Ovary (tissue), 9 donors: ENCODE measurements around the gene DCTN3. TPM values are rescaled to one million over a fixed set of nuclear protein-coding genes. Genes with fewer than 3 reads are reported as not detected.
A peak's percentile ranks its signal among the peaks of the same experiment; 100 is the strongest.

Experiments used
- DNase-seq, 5 donors: peaks; one replicate each; pipeline ENCODE4 v3.0.0-alpha.2; 2019 to 2020
- H3K27ac ChIP-seq, 2 donors: fragments of 200-600 bp; one replicate each; pipeline versions ENCODE4 v1.5.1 to v1.8.0; 2019 to 2022
- H3K27me3 ChIP-seq: fragments of 200-600 bp; one replicate; pipeline ENCODE4 v1.8.0; 2022
- H3K36me3 ChIP-seq: fragments of 200-600 bp; sonication (generic); one replicate; pipeline ENCODE4 v1.5.1; 2019
- H3K4me1 ChIP-seq: one replicate; pipeline ENCODE4 v1.8.1; 2013; ENCODE audit warnings: mild to moderate bottlenecking, moderate library complexity; ENCODE audit not compliant: insufficient read depth
- H3K4me3 ChIP-seq: fragments of 200-600 bp; sonication (generic); one replicate; pipeline ENCODE4 v1.5.1; 2017
- H3K9me3 ChIP-seq, 2 donors: fragments of 200-600 bp in 1 of 2; sonication (generic) in 1 of 2; one replicate each; pipeline versions ENCODE4 v1.5.1 to v1.8.1; 2013 to 2019; ENCODE audit warnings: mild to moderate bottlenecking in 1 of 2, moderate library complexity in 1 of 2
- CTCF ChIP-seq, 3 donors: fragments of 450-650 bp in 2 of 3; fragments of 200-600 bp in 1 of 3; IDR thresholded peaks; one replicate each; pipeline versions ENCODE4 v1.5.1 to v1.8.0; 2016 to 2022; ENCODE audit warnings: antibody characterized with exemption in 3 of 3, mild to moderate bottlenecking in 1 of 3
- EP300 ChIP-seq: sonication (generic); formaldehyde crosslinking; IDR thresholded peaks from one replicate; pipeline ENCODE4 v1.6.1; 2017; ENCODE audit warnings: antibody characterized with exemption
- POLR2A ChIP-seq: fragments of 450-650 bp; IDR thresholded peaks from one replicate; pipeline ENCODE4 v1.6.1; 2017; ENCODE audit warnings: antibody characterized with exemption, mild to moderate bottlenecking, moderate library complexity
- WGBS, 3 donors: extraction: QIAGEN DNeasy Blood & Tissue Kit in 1 of 3; methylation state at CpG; one replicate each; pipeline versions ENCODE4 v1.1.5 to v1.1.7; 2013 to 2017; 5-methylcytosine and 5-hydroxymethylcytosine counted together
- intact Hi-C, 4 donors: fragments of 100-400 bp; cut with DNase I; formaldehyde crosslinking; loops; one replicate each; pipeline versions ENCODE4 v1.11.0 to v1.15.1; 2022 to 2023
- polyA plus RNA-seq, 2 donors: library from polyadenylated mRNA; stranded (reverse); fragments of 200-250 nt in 1 of 2; fragments of 350-450 nt in 1 of 2; fragmentation: Illumina TruSeq in 1 of 2; extraction: RNeasy Lipid Tissue Mini Kit (QIAGEN cat#74804) in 1 of 2; gene quantifications; one replicate each; pipeline ENCODE4 v1.2.3, GENCODE V29; 2013 to 2014
- small RNA-seq: library from RNA; depleted of rRNA; stranded (forward); fragments of <200 nt; gene quantifications from one replicate; pipeline ENCODE3, GENCODE V24; 2016
- total RNA-seq, 7 donors: library from RNA; depleted of rRNA in 2 of 7; stranded (reverse); fragments of >200 nt in 2 of 7; fragmentation: NEBNext Ultra II Directional in 3 of 7; extraction: Animal tissue kit (Norgen Biotek cat#: 25700) in 3 of 7; gene quantifications; one replicate each; pipeline versions ENCODE4 v1.1.0 to v1.2.4, GENCODE V29; 2016 to 2023
- donor health status: DM: no; HTN: no; CAD: no; lungs with moderate emphysema.
- donor health status: DM: no; HTN: no; CAD: no.
- donor health status: Bipolar disorder and iron deficiency.
- donor health status: DM: yes; HTN: yes; CAD: no.
- donor health status: DM: no; HTN: no; CAD: no.
- donor health status: DM: yes; HTN: yes; CAD: no.

DCTN3 gene
- total and polyA plus RNA-seq, 9 donors: 56.4 to 106 (median 95.3) TPM

- Histone ChIP-seq H3K4me3 (no peak overlapping the region), H3K27ac (no peak overlapping the region), H3K36me3 (no peaks in the 10 kb centered on the region), H3K27me3 (no peaks in the 10 kb centered on the region), H3K4me1 (peaks cover 4% of the 10 kb centered on the region), H3K9me3 (no peaks in the 10 kb centered on the region)
- WGBS, 3 donors: 71 to 81% (median 80%) methylated on average over 8 of the region's 8 CpGs
- no peak for TF ChIP-seq POLR2A
- TF ChIP-seq CTCF (IDR thresholded peaks at IDR 0.05): no peak
- TF ChIP-seq EP300: no peak
- no peak for DNase-seq
- intact Hi-C loops: no loop called here
Observed at GRCh38 chr9:34565856-34566255, 54.4 kb downstream of the DCTN3 start.

GRCh38 chr9:34564617-34565016, 55.7 kb downstream of the DCTN3 start:
- WGBS, 3 donors: 94% methylated on average over 16 of the region's 16 CpGs
- peaks cover 13% of the 10 kb centered on the region for H3K4me1 ChIP-seq
- intact Hi-C loops: no loop called here
- no peak overlapping the region for H3K27ac ChIP-seq
- no peaks in the 10 kb centered on the region for H3K9me3 ChIP-seq
- peak in 1 of 5 donors; percentile 30 for DNase-seq
- H3K27me3 ChIP-seq: no peaks in the 10 kb centered on the region
- TF ChIP-seq CTCF (IDR thresholded peaks at IDR 0.05) (no peak), POLR2A (no peak)
- H3K36me3 ChIP-seq: no peaks in the 10 kb centered on the region
- H3K4me3 ChIP-seq: no peak overlapping the region

Small RNA genes lying within 50 kb of the gene (small RNA-seq; reads per million reads assigned to genes)
- not detected for gene CCL27

Other genes starting within 250 kb of the DCTN3 start
- gene MYORG, start 243.6 kb downstream of the DCTN3 start, total RNA-seq: 1 to 10 TPM in 5 of 7 donors, under 1 TPM in 2; 0.60 to 2.3 (median 1.2) TPM
- gene MYORG, start 243.6 kb downstream of the DCTN3 start, polyA plus RNA-seq: 1 to 10 TPM in 1 of 2 donors, under 1 TPM in 1; 0.77 to 7.8 TPM
- gene FAM219A, start 161.9 kb downstream of the DCTN3 start, total RNA-seq: 10 to 100 TPM in 5 of 7 donors, 1 to 10 TPM in 2; 5.2 to 24.7 (median 16.2) TPM
- 10 to 100 TPM; 12.1 to 12.7 TPM for gene FAM219A, start 161.9 kb downstream of the DCTN3 start, polyA plus RNA-seq
- 10 to 100 TPM in 1 of 7 donors, 1 to 10 TPM in 4, not detected in 2; 1.5 to 26.1 (median 2.0) TPM for gene DNAI1, start 161.7 kb downstream of the DCTN3 start, total RNA-seq
- gene DNAI1, start 161.7 kb downstream of the DCTN3 start, polyA plus RNA-seq: under 1 TPM in 1 of 2 donors, not detected in 1; 0.10 TPM
- gene ENHO, start 97.5 kb downstream of the DCTN3 start, total RNA-seq: under 1 TPM in 6 of 7 donors, not detected in 1; 0.22 to 0.56 (median 0.29) TPM
- gene ENHO, start 97.5 kb downstream of the DCTN3 start, polyA plus RNA-seq: under 1 TPM in 1 of 2 donors, not detected in 1; 0.87 TPM
- gene CNTFR, start 30.8 kb downstream of the DCTN3 start, total RNA-seq: 1 to 10 TPM; 1.3 to 3.7 (median 2.6) TPM
- gene CNTFR, start 30.8 kb downstream of the DCTN3 start, polyA plus RNA-seq: 1 to 10 TPM; 1.2 to 4.7 TPM
- gene RPP25L, start 8.4 kb downstream of the DCTN3 start, total RNA-seq: 10 to 100 TPM; 14.4 to 26.0 (median 20.6) TPM
- gene RPP25L, start 8.4 kb downstream of the DCTN3 start, polyA plus RNA-seq: 10 to 100 TPM in 1 of 2 donors, 1 to 10 TPM in 1; 5.4 to 28.8 TPM
- under 1 TPM in 1 of 7 donors, not detected in 6; 0.40 TPM for gene ARID3C, start 8.6 kb upstream of the DCTN3 start, total RNA-seq
- gene ARID3C, start 8.6 kb upstream of the DCTN3 start, polyA plus RNA-seq: under 1 TPM in 1 of 2 donors, not detected in 1; 0.07 TPM
- 10 to 100 TPM; 47.2 to 73.9 (median 54.3) TPM for gene SIGMAR1, start 17.3 kb upstream of the DCTN3 start, total RNA-seq
- gene SIGMAR1, start 17.3 kb upstream of the DCTN3 start, polyA plus RNA-seq: 10 to 100 TPM; 52.7 to 92.4 TPM
- gene GALT, start 26.2 kb upstream of the DCTN3 start, total RNA-seq: 10 to 100 TPM; 33.1 to 63.3 (median 45.2) TPM
- gene GALT, start 26.2 kb upstream of the DCTN3 start, polyA plus RNA-seq: 10 to 100 TPM; 43.7 to 48.9 TPM
- gene IL11RA, start 31.7 kb upstream of the DCTN3 start, total RNA-seq: 10 to 100 TPM; 17.3 to 54.3 (median 35.8) TPM
- 10 to 100 TPM; 25.4 to 40.2 TPM for gene IL11RA, start 31.7 kb upstream of the DCTN3 start, polyA plus RNA-seq
- gene CCL27, start 42.2 kb upstream of the DCTN3 start, total RNA-seq: 1 to 10 TPM in 1 of 7 donors, under 1 TPM in 3, not detected in 3; 0.48 to 1.1 (median 0.69) TPM
- under 1 TPM in 1 of 2 donors, not detected in 1; 0.21 TPM for gene CCL27, start 42.2 kb upstream of the DCTN3 start, polyA plus RNA-seq
- 10 to 100 TPM in 1 of 7 donors, under 1 TPM in 1, not detected in 5; 0.97 to 14.9 TPM for gene CCL19, start 70.8 kb upstream of the DCTN3 start, total RNA-seq
- 10 to 100 TPM in 1 of 2 donors, under 1 TPM in 1; 0.40 to 14.5 TPM for gene CCL19, start 70.8 kb upstream of the DCTN3 start, polyA plus RNA-seq
- 10 to 100 TPM in 5 of 7 donors, 1 to 10 TPM in 2; 1.5 to 83.6 (median 33.8) TPM for gene CCL21, start 89.6 kb upstream of the DCTN3 start, total RNA-seq
- gene CCL21, start 89.6 kb upstream of the DCTN3 start, polyA plus RNA-seq: 10 to 100 TPM; 39.9 to 52.0 TPM